ENCODE results near the gene TTC28.
A peak's percentile ranks its signal among the peaks of the same experiment; 100 is the strongest.

Gene TTC28

DNA sequence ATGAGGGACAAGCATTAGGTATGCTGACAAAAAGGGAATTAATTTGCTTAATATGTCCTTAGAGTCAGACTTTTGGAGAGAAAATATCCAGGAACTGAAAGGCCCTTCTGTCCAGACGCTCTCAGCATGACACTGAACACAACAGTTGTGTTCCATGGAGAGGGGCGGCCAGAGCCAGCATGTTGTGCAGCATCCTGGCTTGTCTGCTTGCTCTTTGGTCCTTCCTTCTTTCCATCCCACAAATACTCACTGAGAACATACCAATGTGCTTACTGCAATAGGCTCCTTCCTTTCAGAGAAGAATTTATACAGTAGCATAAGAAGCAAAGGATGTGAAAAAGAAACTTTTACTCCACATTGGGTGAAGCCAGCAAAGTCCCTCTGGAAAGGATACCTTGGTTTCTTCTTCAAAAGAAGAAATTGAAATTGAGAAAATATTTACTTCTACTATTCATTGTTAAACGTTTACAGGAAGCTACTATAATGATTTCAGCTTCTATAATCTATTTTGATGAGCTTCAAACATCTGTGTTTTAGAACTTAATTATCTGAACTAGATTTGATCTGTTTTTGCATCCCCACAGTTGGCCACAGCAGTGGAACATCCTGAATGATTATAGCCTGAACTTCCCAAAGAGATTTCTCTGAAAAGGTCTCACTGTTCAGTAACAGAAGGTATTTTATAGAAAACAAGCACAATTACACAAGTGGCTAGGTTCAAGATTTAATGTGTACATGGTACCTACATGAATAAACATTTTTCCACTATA, 456.5 kb downstream of the TTC28 start:
- Histone ChIP-seq H3K9me2 (replicated peaks; ENCODE audit: low read depth, low read length) (no peaks in the 10 kb centered on the region), H3K4me1 (ENCODE audit: insufficient read depth, low read length, poor library complexity, severe bottlenecking) (peaks cover 25% of the 10 kb centered on the region), H3K4me3 (ENCODE audit: low read length, poor library complexity, severe bottlenecking) (no peak overlapping the region), H3K79me2 (ENCODE audit: insufficient read depth, low read length) (peaks cover 85% of the 10 kb centered on the region), H4K20me1 (ENCODE audit: insufficient read depth, low read length, poor library complexity, severe bottlenecking) (no peaks in the 10 kb centered on the region), H3K9me3 (ENCODE audit: insufficient read depth, low read depth, low read length) (no peaks in the 10 kb centered on the region), H3K36me3 (ENCODE audit: insufficient read depth, low read length) (peaks cover 5% of the 10 kb centered on the region; the same call in 1 of the 2 replicates), H2AFZ (ENCODE audit: low read length) (no peak overlapping the region), H3K4me2 (ENCODE audit: low read depth, low read length, poor library complexity, severe bottlenecking) (peak overlapping the region; percentile 2), H3K9ac (ENCODE audit: low read depth, low read length, poor library complexity, severe bottlenecking) (no peak overlapping the region), H3F3A (ENCODE audit: low read depth) (no peaks in the 10 kb centered on the region), H3K27me3 (ENCODE audit: insufficient read depth, low read length, poor library complexity, severe bottlenecking) (no peaks in the 10 kb centered on the region)
- TF ChIP-seq, protein P1, sequence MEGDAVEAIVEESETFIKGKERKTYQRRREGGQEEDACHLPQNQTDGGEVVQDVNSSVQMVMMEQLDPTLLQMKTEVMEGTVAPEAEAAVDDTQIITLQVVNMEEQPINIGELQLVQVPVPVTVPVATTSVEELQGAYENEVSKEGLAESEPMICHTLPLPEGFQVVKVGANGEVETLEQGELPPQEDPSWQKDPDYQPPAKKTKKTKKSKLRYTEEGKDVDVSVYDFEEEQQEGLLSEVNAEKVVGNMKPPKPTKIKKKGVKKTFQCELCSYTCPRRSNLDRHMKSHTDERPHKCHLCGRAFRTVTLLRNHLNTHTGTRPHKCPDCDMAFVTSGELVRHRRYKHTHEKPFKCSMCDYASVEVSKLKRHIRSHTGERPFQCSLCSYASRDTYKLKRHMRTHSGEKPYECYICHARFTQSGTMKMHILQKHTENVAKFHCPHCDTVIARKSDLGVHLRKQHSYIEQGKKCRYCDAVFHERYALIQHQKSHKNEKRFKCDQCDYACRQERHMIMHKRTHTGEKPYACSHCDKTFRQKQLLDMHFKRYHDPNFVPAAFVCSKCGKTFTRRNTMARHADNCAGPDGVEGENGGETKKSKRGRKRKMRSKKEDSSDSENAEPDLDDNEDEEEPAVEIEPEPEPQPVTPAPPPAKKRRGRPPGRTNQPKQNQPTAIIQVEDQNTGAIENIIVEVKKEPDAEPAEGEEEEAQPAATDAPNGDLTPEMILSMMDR (conservative IDR thresholded peaks at IDR 0.05; ENCODE audit: low read length): no peak
- no peak for TF ChIP-seq EZH2phosphoT487 (IDR thresholded peaks at IDR 0.05; ENCODE audit: borderline replicate concordance)

DNA sequence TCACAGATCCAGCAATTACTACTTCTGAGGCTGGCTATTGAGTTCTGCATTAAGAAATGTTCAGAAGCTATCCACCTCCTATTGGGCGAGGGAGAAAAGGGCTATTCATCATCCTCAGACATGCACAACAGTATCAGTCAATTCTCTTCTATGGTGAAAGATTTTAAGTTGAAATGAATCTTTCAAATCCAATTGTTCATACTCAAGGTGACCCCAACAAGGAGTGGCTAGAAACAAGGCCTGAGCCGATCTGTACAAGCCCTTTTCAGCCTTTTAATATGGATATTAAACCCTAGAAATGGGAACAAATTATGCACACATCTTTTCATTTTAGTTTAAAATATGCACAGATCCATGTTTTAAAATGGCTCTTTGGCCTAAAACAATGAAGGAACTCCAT, 457.1 kb downstream of the TTC28 start:
- Histone ChIP-seq H3K4me3 (ENCODE audit: low read length, poor library complexity, severe bottlenecking) (no peak overlapping the region), H4K20me1 (ENCODE audit: insufficient read depth, low read length, poor library complexity, severe bottlenecking) (no peaks in the 10 kb centered on the region), H3K4me2 (ENCODE audit: low read depth, low read length, poor library complexity, severe bottlenecking) (peak overlapping the region; percentile 2), H3K9me2 (replicated peaks; ENCODE audit: low read depth, low read length) (no peaks in the 10 kb centered on the region), H3K4me1 (ENCODE audit: insufficient read depth, low read length, poor library complexity, severe bottlenecking) (peaks cover 25% of the 10 kb centered on the region), H3K9me3 (ENCODE audit: insufficient read depth, low read depth, low read length) (no peaks in the 10 kb centered on the region), H3K27me3 (ENCODE audit: insufficient read depth, low read length, poor library complexity, severe bottlenecking) (no peaks in the 10 kb centered on the region), H3K79me2 (ENCODE audit: insufficient read depth, low read length) (peaks cover 85% of the 10 kb centered on the region), H3K9ac (ENCODE audit: low read depth, low read length, poor library complexity, severe bottlenecking) (no peak overlapping the region), H3F3A (ENCODE audit: low read depth) (no peaks in the 10 kb centered on the region), H2AFZ (ENCODE audit: low read length) (no peak overlapping the region), H3K36me3 (ENCODE audit: insufficient read depth, low read length) (peaks cover 5% of the 10 kb centered on the region; the same call in 1 of the 2 replicates)
- TF ChIP-seq EZH2phosphoT487 (IDR thresholded peaks at IDR 0.05; ENCODE audit: borderline replicate concordance): no peak
- TF ChIP-seq, protein P1 (conservative IDR thresholded peaks at IDR 0.05; ENCODE audit: low read length): no peak

DNA sequence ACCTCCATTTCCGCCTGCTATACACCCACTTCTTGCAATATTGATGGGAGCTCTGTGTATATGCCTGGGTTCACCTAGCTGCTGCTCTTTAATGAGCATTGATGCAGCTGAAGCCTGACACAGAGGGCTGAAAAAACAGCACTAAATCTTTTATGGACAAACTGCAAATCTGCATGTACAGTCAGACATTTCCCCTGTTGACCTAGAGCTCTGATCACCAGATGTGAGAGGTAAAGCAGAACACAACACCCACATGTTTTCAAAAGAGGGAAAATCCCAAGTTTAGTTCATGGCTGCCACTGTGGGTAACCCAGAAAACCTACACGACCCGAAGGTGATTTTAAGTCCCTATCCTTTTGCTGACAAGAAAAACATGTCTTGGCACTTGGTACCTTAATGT, 457.6 kb downstream of the TTC28 start:
- peaks cover 5% of the 10 kb centered on the region; the same call in 1 of the 2 replicates for H3K36me3 ChIP-seq (ENCODE audit: insufficient read depth, low read length)
- H3K9me2 ChIP-seq (replicated peaks; ENCODE audit: low read depth, low read length): no peaks in the 10 kb centered on the region
- no peak overlapping the region for H3K9ac ChIP-seq (ENCODE audit: low read depth, low read length, poor library complexity, severe bottlenecking)
- no peak overlapping the region for H2AFZ ChIP-seq (ENCODE audit: low read length)
- H3K79me2 ChIP-seq (ENCODE audit: insufficient read depth, low read length): peaks cover 85% of the 10 kb centered on the region
- H3K4me2 ChIP-seq (ENCODE audit: low read depth, low read length, poor library complexity, severe bottlenecking): peak overlapping the region; percentile 2
- no peaks in the 10 kb centered on the region for H3F3A ChIP-seq (ENCODE audit: low read depth)
- no peak for TF ChIP-seq EZH2phosphoT487 (IDR thresholded peaks at IDR 0.05; ENCODE audit: borderline replicate concordance)
- TF ChIP-seq, protein P1 (conservative IDR thresholded peaks at IDR 0.05; ENCODE audit: low read length): no peak
- H3K4me1 ChIP-seq (ENCODE audit: insufficient read depth, low read length, poor library complexity, severe bottlenecking): peaks cover 25% of the 10 kb centered on the region
- H3K9me3 ChIP-seq (ENCODE audit: insufficient read depth, low read depth, low read length): no peaks in the 10 kb centered on the region
- no peak overlapping the region for H3K4me3 ChIP-seq (ENCODE audit: low read length, poor library complexity, severe bottlenecking)
- H4K20me1 ChIP-seq (ENCODE audit: insufficient read depth, low read length, poor library complexity, severe bottlenecking): peaks cover 4% of the 10 kb centered on the region
- no peaks in the 10 kb centered on the region for H3K27me3 ChIP-seq (ENCODE audit: insufficient read depth, low read length, poor library complexity, severe bottlenecking)

Data from Loucy (cell line).